Measurements from ENCODE around the gene EML6.

EML6 gene

GRCh38 chr2:54955358-54956110, 232.1 kb downstream of the EML6 start:
- Histone ChIP-seq H3K9me3 (ENCODE audit: severe bottlenecking) (no peaks in the 10 kb centered on the region), H3K27ac (no peak overlapping the region), H3K36me3 (no peaks in the 10 kb centered on the region; the same call in 1 of the 2 replicates), H3K4me3 (ENCODE audit: low read depth, low read length) (no peak overlapping the region), H3K27me3 (ENCODE audit: insufficient read depth, low read depth, severe bottlenecking) (no peaks in the 10 kb centered on the region)
- DNase-seq = no peak
- no peak for TF ChIP-seq CTCF (IDR thresholded peaks at IDR 0.05; ENCODE audit: low read depth, low read length)

DNA sequence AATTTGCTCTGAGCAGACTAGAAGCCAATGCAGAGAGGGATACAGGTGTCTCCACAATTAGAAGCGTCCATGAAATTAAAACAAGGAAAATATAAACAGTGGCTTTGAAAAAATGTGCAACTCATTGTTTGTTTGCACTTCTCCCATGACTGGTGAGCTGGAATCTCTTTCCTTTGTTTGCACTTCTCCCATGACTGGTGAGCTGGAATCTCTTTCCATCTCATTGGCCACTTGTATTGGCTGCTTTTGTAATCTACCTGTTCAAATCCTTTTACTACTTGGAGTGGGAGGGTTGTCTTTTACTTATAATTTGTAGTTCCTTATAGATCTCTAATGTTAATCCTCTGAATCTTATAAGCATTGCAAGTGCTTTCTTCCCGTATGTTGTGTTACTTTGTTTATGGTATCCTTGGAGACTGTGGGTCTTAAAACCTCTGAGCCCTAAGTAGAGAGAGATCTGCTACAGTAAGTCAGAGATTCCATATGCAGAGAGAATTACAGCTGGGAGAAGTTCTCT, 232.7 kb downstream of the EML6 start:
- no peak overlapping the region; the same call in 1 of the 2 replicates for H3K27ac ChIP-seq
- TF ChIP-seq CTCF (IDR thresholded peaks at IDR 0.05; ENCODE audit: low read depth, low read length) = no peak
- no peaks in the 10 kb centered on the region; the same call in 1 of the 2 replicates for H3K36me3 ChIP-seq
- no peaks in the 10 kb centered on the region for H3K9me3 ChIP-seq (ENCODE audit: severe bottlenecking)
- no peak overlapping the region for H3K4me3 ChIP-seq (ENCODE audit: low read depth, low read length)
- no peaks in the 10 kb centered on the region for H3K27me3 ChIP-seq (ENCODE audit: insufficient read depth, low read depth, severe bottlenecking)
- DNase-seq = no peak

- Histone ChIP-seq H3K27ac (no peak overlapping the region), H3K4me3 (ENCODE audit: low read depth, low read length) (no peak overlapping the region), H3K36me3 (no peaks in the 10 kb centered on the region; the same call in 1 of the 2 replicates), H3K9me3 (ENCODE audit: severe bottlenecking) (peaks cover 3% of the 10 kb centered on the region), H3K27me3 (ENCODE audit: insufficient read depth, low read depth, severe bottlenecking) (no peaks in the 10 kb centered on the region)
- no peak for DNase-seq
- no peak for TF ChIP-seq CTCF (IDR thresholded peaks at IDR 0.05; ENCODE audit: low read depth, low read length)
Observed at GRCh38 chr2:54957321-54957999, 234.0 kb downstream of the EML6 start.

DNA sequence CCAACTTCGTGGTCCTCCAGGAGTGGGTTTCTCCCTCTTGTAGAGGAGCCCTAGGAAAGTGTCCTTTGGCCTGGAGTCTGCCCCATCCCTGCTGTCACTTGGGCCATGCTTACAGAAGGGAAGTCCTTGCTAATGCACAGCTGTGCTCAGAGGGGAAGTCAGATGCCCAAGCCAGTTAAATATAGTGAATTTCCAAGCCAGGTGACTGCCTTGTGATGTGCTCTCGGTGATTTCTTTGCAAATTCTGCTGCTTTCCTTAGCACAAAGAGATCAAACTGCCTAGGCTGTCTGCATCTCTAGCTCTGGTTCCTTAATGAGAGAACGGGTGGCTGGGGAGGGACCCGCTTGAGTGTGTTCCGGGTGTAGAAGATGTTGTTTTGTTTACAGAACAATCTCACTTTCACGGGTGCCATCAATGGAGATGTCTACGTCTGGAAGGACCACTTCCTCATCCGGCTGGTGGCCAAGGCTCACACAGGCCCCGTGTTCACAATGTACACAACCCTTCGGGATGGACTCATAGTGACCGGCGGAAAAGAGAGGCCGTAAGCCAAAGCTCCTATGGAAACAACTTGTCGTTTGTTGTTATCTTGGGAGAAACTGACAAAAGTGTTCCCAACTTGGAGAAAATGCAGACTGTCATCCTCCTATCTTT, 235.4 kb downstream of the EML6 start:
- no peak for DNase-seq
- Histone ChIP-seq H3K9me3 (ENCODE audit: severe bottlenecking) (peaks cover 3% of the 10 kb centered on the region), H3K4me3 (ENCODE audit: low read depth, low read length) (no peak overlapping the region), H3K27ac (no peak overlapping the region), H3K27me3 (ENCODE audit: insufficient read depth, low read depth, severe bottlenecking) (no peaks in the 10 kb centered on the region), H3K36me3 (no peaks in the 10 kb centered on the region; the same call in 1 of the 2 replicates)
- no peak for TF ChIP-seq CTCF (IDR thresholded peaks at IDR 0.05; ENCODE audit: low read depth, low read length)

GRCh38 chr2:54960164-54960563, 236.7 kb downstream of the EML6 start:
- DNase-seq = no peak
- Histone ChIP-seq H3K27ac (no peak overlapping the region), H3K27me3 (ENCODE audit: insufficient read depth, low read depth, severe bottlenecking) (no peaks in the 10 kb centered on the region), H3K36me3 (no peaks in the 10 kb centered on the region; the same call in 1 of the 2 replicates), H3K9me3 (ENCODE audit: severe bottlenecking) (peaks cover 3% of the 10 kb centered on the region), H3K4me3 (ENCODE audit: low read depth, low read length) (no peak overlapping the region)
- no peak for TF ChIP-seq CTCF (IDR thresholded peaks at IDR 0.05; ENCODE audit: low read depth, low read length)
